ENCODE data around the gene GARNL3. TPM values are rescaled to one million over a fixed set of nuclear protein-coding genes. Genes with fewer than 3 reads are reported as not detected.

The GARNL3 gene
- total RNA-seq, 4 donors from 2014 or later, result 4.7 to 29.3 (median 11.3) TPM

DNA sequence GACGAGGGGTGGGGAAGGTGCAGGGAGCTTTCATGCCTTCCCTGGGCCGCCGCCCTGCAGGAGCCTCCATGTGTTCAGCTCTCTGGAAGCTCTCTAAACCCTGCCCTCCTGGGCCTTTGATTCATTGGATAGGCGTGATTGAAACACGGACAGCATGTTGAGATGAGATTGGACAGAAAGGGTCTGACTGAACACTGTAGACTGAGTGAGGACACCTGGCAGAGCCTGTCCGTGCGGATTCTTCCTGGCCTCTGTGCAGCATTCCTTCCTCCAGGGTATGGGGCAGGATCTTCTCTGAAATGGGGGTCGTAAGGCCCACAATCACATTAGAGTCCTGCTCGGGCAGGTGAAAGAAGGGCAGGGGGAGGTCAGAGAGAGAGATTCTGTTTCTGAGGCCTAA is 173.8 kb downstream of the GARNL3 start:
- TF ChIP-seq EP300 (IDR thresholded peaks at IDR 0.05), result no peak
- TF ChIP-seq, protein P1, sequence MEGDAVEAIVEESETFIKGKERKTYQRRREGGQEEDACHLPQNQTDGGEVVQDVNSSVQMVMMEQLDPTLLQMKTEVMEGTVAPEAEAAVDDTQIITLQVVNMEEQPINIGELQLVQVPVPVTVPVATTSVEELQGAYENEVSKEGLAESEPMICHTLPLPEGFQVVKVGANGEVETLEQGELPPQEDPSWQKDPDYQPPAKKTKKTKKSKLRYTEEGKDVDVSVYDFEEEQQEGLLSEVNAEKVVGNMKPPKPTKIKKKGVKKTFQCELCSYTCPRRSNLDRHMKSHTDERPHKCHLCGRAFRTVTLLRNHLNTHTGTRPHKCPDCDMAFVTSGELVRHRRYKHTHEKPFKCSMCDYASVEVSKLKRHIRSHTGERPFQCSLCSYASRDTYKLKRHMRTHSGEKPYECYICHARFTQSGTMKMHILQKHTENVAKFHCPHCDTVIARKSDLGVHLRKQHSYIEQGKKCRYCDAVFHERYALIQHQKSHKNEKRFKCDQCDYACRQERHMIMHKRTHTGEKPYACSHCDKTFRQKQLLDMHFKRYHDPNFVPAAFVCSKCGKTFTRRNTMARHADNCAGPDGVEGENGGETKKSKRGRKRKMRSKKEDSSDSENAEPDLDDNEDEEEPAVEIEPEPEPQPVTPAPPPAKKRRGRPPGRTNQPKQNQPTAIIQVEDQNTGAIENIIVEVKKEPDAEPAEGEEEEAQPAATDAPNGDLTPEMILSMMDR (IDR thresholded peaks at IDR 0.05), result no peak
- no peak for TF ChIP-seq POLR2AphosphoS5 (IDR thresholded peaks at IDR 0.05)
- no peak for ATAC-seq
- H3K4me3 ChIP-seq, result no peak overlapping the region
- no peaks in the 10 kb centered on the region for H3K4me1 ChIP-seq
- no peaks in the 10 kb centered on the region for H3K27me3 ChIP-seq
- H3K36me3 ChIP-seq, result peaks cover 0 to 100% of the 10 kb centered on the region in 2 donors
- WGBS, 2 donors (ENCODE audit: low coverage in 1 of 2), result 90% methylated on average over 2 to 7 of the region's 9 CpGs
- no peaks in the 10 kb centered on the region for H3K9me3 ChIP-seq
- H3K27ac ChIP-seq, result no peak overlapping the region

Other genes with a start within 250 kb of the GARNL3 start
- gene ANGPTL2, start 142.1 kb upstream of the GARNL3 start, total RNA-seq, result 10 to 100 TPM; 36.5 to 52.5 (median 50.8) TPM
- 10 to 100 TPM; 23.7 to 40.2 (median 29.8) TPM for gene SLC2A8, start 132.4 kb downstream of the GARNL3 start, total RNA-seq
- 10 to 100 TPM in 3 of 4 donors, 1 to 10 TPM in 1; 5.3 to 16.3 (median 12.7) TPM for gene ZNF79, start 159.6 kb downstream of the GARNL3 start, total RNA-seq
- 1,000 to 10,000 TPM in 3 of 4 donors, 100 to 1,000 TPM in 1; 879 to 2,906 (median 1,722) TPM for gene RPL12, start 186.6 kb downstream of the GARNL3 start, total RNA-seq
- 10 to 100 TPM; 15.5 to 26.5 (median 20.2) TPM for gene LRSAM1, start 186.7 kb downstream of the GARNL3 start, total RNA-seq

Measured in gastroesophageal sphincter (tissue), 4 donors.